T-helper 2 cell treated with Interferon-gamma antibody and Interleukin-4, amounts not matched to agents 5 μg/mL and 100 μg/mL, for 36 hours (primary cell): ENCODE results near the gene FOXJ3.

ENCODE experiments used
- DNase-seq: peaks from one replicate; pipeline ENCODE4 v3.0.0; 2021; ENCODE audit warnings: low spot score
- H3K27ac Mint-ChIP-seq: one replicate; pipeline ENCODE4 v1.8.0; 2021; ENCODE audit warnings: mild to moderate bottlenecking, mixed read lengths
- H3K27me3 Mint-ChIP-seq: one replicate; pipeline ENCODE4 v1.8.0; 2021; ENCODE audit warnings: low read depth, mixed read lengths
- H3K36me3 Mint-ChIP-seq: one replicate; pipeline ENCODE4 v1.8.0; 2021; ENCODE audit warnings: low read depth, mixed read lengths
- H3K4me1 Mint-ChIP-seq: one replicate; pipeline ENCODE4 v1.8.0; 2021; ENCODE audit warnings: low read depth, mixed read lengths
- H3K4me3 Mint-ChIP-seq: one replicate; pipeline ENCODE4 v1.8.0; 2022; ENCODE audit warnings: mild to moderate bottlenecking, moderate library complexity, mixed read lengths
- H3K9me3 Mint-ChIP-seq: one replicate; pipeline ENCODE4 v1.8.0; 2021; ENCODE audit warnings: mixed read lengths

Gene FOXJ3

DNA sequence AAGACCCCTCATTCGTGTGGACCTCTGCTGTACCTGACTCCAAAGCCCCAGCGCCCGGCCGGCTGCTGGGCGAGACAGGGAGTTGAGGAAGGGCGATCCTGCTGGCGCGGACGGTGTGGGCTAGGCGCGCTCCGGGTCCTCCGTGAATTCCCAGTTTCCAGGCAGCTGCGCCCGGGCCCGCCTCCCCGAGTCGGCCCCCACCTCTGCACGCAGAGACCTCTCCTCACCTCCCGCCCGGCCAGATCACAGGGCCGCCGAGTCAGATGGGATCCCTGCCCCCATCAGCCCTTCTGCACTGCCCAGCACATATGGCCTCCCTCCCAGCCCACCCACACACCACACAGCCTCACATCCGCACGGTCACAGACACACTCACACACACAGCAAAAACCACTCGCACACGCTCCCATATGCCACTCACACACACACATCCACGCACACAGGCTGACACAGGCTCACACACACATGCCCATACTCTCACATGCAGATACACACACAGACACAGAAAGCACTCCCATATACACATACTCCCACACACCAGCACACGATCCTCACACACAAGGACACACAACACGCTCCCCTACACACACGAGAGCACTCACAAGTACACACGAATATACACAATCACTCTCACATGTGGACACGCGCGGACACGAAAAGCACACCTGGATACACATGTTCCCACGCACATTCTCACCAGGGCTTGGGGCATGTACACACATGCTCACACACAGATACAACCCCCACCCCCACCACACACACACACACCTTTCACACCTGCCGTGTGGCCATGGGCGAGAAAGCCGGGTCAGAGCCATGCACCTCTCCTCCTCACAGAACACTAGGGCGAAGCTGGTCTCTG is 189.0 kb downstream of the FOXJ3 start:
- Mint-ChIP-seq H3K27me3 (peaks cover 11% of the 10 kb centered on the region), H3K36me3 (no peaks in the 10 kb centered on the region), H3K4me1 (peaks cover 3% of the 10 kb centered on the region), H3K9me3 (no peaks in the 10 kb centered on the region), H3K27ac (no peak overlapping the region), H3K4me3 (no peak overlapping the region)
- DNase-seq = no peak

DNA sequence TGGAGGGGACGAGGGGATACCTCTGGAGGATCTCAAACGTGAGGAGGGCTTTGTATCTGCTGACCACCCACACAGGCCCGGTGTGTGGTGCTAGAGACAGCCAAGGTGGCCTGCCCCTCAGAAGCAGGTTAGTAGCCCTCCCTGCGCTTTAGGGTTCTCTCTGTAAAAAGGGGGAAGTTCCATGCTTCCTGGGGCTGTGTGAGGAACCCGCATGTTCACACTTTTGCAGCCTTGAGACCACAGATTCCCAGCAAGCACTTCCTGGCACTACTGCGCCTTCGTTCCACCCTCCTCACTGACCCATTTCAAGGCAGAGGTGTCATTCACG is 189.7 kb downstream of the FOXJ3 start:
- Mint-ChIP-seq H3K27me3 (peaks cover 11% of the 10 kb centered on the region), H3K27ac (no peak overlapping the region), H3K4me1 (peaks cover 3% of the 10 kb centered on the region), H3K9me3 (no peaks in the 10 kb centered on the region), H3K36me3 (no peaks in the 10 kb centered on the region), H3K4me3 (no peak overlapping the region)
- no peak for DNase-seq

- no peak for DNase-seq
- Mint-ChIP-seq H3K27ac (no peak overlapping the region), H3K9me3 (no peaks in the 10 kb centered on the region), H3K4me3 (no peak overlapping the region), H3K36me3 (no peaks in the 10 kb centered on the region), H3K4me1 (peaks cover 3% of the 10 kb centered on the region), H3K27me3 (peaks cover 7% of the 10 kb centered on the region)
These were observed 190.2 kb downstream of the FOXJ3 start for GRCh38 chr1:42144711-42145388.

DNA sequence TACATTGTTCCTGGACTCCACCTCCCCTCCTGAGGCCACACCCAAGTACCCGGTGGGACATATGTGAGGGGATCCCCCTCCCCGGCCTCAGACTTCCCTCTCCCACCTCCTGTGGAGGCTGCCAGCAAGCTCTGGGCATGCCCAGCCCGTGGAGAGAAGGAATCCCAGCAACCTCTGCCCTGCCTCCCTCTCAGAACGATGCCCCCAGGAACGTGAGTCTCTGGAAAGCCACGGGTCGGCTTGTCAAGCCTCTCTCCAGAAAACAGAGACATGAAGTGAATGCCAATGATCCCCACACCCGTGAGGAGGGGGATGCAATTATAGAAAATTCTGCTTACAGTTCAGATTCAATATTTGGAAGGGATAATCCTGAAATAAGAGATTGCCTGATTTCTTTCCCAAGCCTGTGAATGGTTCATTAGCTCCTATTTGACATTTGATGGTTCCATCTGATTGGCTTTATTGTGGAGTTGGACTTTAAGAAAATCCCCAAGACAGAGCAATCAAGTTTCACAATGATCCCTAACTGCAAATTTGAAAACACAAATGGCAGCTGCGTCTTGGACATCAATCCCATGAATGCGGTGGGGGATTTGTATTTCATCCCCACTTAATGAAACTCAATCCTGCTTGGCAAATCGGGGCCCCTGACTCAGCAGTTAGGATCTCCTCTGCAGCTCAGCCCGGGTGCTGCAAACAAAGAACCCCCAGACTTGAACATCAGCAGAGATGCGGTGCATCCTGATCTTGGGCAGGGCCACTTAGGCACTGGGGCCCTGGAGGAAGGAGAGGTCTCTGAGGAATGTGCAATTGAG is 190.9 kb downstream of the FOXJ3 start:
- Mint-ChIP-seq H3K4me3 (no peak overlapping the region), H3K27ac (no peak overlapping the region), H3K27me3 (peaks cover 3% of the 10 kb centered on the region), H3K4me1 (peaks cover 3% of the 10 kb centered on the region), H3K9me3 (no peaks in the 10 kb centered on the region), H3K36me3 (no peaks in the 10 kb centered on the region)
- no peak for DNase-seq

DNA sequence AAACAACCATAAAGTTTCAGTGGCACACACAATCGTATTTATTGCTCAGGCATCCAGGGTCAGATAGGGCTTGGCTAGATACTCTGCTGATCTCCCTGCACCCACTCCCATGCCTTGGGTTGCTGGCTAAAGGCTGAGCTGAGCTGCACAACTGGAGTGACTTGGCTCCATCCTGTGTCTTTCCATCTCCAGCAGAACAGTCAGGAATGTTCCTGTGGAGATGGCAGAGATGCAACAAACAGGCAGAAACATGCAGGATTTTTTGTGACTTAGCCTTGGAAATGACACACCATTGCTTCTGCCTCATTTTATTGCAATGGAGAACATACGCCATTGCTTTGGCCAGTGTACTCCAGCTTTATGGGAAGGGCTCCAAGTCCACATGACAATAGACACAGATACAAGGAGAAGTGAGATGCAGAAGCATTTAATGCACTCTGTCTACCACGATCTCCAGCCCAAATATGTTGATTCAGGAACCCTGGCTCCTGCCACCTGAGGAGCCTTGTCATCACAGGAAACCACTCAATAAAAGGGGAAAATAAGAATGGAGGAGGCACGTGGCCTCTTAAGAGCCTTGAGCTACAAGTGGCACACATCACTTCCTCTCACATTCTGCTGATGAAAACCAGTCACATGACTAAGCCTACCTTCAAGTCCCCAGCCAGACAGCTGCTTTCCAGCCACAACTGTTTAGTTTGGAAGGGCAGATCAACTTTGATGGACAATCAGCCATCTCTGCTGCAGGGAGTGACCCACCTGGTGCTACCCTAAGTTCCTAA is 191.9 kb downstream of the FOXJ3 start:
- H3K36me3 Mint-ChIP-seq = no peaks in the 10 kb centered on the region
- no peaks in the 10 kb centered on the region for H3K9me3 Mint-ChIP-seq
- peaks cover 3% of the 10 kb centered on the region for H3K4me1 Mint-ChIP-seq
- peaks cover 3% of the 10 kb centered on the region for H3K27me3 Mint-ChIP-seq
- no peak for DNase-seq
- H3K27ac Mint-ChIP-seq = no peak overlapping the region
- H3K4me3 Mint-ChIP-seq = no peak overlapping the region

DNA sequence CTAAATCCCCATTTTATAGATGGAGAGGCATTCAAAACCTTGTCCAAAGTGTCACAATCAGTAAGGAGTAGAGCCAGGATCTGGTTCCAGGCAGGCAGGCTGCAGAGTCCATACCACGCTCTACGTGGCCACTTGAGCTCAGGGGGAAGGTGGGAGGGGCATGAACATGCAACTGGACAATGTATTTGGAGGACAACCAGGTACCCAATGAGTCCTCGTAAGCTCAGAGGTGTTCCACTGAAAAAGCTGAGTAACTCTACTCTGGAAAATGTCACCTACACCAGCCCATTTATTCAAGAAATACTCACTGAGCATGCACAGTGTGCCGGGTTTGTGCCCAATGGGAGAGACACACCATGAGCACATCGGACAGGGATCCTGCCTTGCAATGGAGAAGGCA is 193.1 kb downstream of the FOXJ3 start:
- Mint-ChIP-seq H3K4me1 (peaks cover 3% of the 10 kb centered on the region), H3K27me3 (peaks cover 3% of the 10 kb centered on the region), H3K4me3 (no peak overlapping the region), H3K27ac (no peak overlapping the region), H3K36me3 (no peaks in the 10 kb centered on the region), H3K9me3 (no peaks in the 10 kb centered on the region)
- DNase-seq = no peak

GRCh38 chr1:42140191-42140590 is 194.8 kb downstream of the FOXJ3 start:
- no peak overlapping the region for H3K4me3 Mint-ChIP-seq
- DNase-seq = no peak
- H3K9me3 Mint-ChIP-seq = no peaks in the 10 kb centered on the region
- no peaks in the 10 kb centered on the region for H3K36me3 Mint-ChIP-seq
- peaks cover 3% of the 10 kb centered on the region for H3K27me3 Mint-ChIP-seq
- H3K27ac Mint-ChIP-seq = no peak overlapping the region
- peaks cover 3% of the 10 kb centered on the region for H3K4me1 Mint-ChIP-seq

- H3K36me3 Mint-ChIP-seq = no peaks in the 10 kb centered on the region
- no peaks in the 10 kb centered on the region for H3K9me3 Mint-ChIP-seq
- no peak overlapping the region for H3K27ac Mint-ChIP-seq
- no peak overlapping the region for H3K4me3 Mint-ChIP-seq
- peaks cover 3% of the 10 kb centered on the region for H3K4me1 Mint-ChIP-seq
- no peak for DNase-seq
- peaks cover 3% of the 10 kb centered on the region for H3K27me3 Mint-ChIP-seq
These were observed 195.6 kb downstream of the FOXJ3 start for GRCh38 chr1:42139444-42139843.

- H3K27ac Mint-ChIP-seq = no peak overlapping the region
- no peaks in the 10 kb centered on the region for H3K36me3 Mint-ChIP-seq
- peaks cover 3% of the 10 kb centered on the region for H3K4me1 Mint-ChIP-seq
- no peaks in the 10 kb centered on the region for H3K9me3 Mint-ChIP-seq
- no peak overlapping the region for H3K4me3 Mint-ChIP-seq
- DNase-seq = no peak
- H3K27me3 Mint-ChIP-seq = peaks cover 3% of the 10 kb centered on the region
These were observed 196.4 kb downstream of the FOXJ3 start for GRCh38 chr1:42138586-42138985.

- no peaks in the 10 kb centered on the region for H3K36me3 Mint-ChIP-seq
- no peak for DNase-seq
- no peak overlapping the region for H3K4me3 Mint-ChIP-seq
- H3K9me3 Mint-ChIP-seq = no peaks in the 10 kb centered on the region
- no peak overlapping the region for H3K27ac Mint-ChIP-seq
- H3K27me3 Mint-ChIP-seq = peaks cover 3% of the 10 kb centered on the region
- H3K4me1 Mint-ChIP-seq = no peaks in the 10 kb centered on the region
These were observed 197.3 kb downstream of the FOXJ3 start for GRCh38 chr1:42137766-42138165.

GRCh38 chr1:42136466-42136865 is 198.6 kb downstream of the FOXJ3 start:
- no peaks in the 10 kb centered on the region for H3K4me1 Mint-ChIP-seq
- no peaks in the 10 kb centered on the region for H3K9me3 Mint-ChIP-seq
- no peak overlapping the region for H3K27ac Mint-ChIP-seq
- DNase-seq = no peak
- H3K36me3 Mint-ChIP-seq = no peaks in the 10 kb centered on the region
- H3K4me3 Mint-ChIP-seq = no peak overlapping the region
- H3K27me3 Mint-ChIP-seq = no peaks in the 10 kb centered on the region

GRCh38 chr1:42135426-42135825 is 199.6 kb downstream of the FOXJ3 start:
- Mint-ChIP-seq H3K36me3 (no peaks in the 10 kb centered on the region), H3K27ac (no peak overlapping the region), H3K4me1 (no peaks in the 10 kb centered on the region), H3K4me3 (no peak overlapping the region), H3K27me3 (no peaks in the 10 kb centered on the region), H3K9me3 (no peaks in the 10 kb centered on the region)
- DNase-seq = no peak

DNA sequence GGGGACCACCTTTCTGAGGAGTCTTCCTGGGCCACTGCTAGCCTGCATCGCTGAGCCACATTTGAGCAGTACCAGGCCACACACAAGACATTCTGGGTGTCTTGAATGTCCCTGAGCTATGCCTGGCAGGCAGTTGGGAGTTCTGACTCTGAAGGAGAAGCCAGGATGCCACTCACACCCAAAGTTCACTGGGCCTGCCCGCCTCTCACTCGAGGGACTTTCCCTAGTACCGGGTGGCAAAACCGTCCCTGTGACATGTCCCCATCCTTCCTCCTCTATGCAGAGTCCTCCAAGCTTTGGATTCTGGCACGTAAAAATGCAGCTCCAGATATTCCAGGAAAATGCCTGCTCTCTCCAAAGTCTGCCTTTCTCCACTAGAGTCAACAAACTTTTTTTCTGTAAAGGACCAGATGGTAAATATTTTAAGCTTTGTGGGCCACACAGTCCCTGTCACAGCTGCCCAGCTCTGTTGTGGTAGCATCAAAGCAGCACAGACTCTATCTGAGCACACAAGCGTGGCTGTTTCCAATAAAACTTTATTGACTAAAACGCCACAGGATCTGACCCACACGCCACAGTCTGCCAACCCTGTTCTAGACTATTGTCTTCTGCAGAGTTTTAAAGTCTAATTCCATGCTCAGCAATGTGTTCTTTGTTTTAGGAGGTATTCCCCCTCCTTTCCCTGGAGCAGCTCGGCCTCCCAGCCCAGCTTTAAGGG is 201.1 kb downstream of the FOXJ3 start:
- no peaks in the 10 kb centered on the region for H3K9me3 Mint-ChIP-seq

More for the DNA sequence above, 201.1 kb downstream of the FOXJ3 start:
- H3K4me1 Mint-ChIP-seq = no peaks in the 10 kb centered on the region
- H3K4me3 Mint-ChIP-seq = no peak overlapping the region
- H3K27me3 Mint-ChIP-seq = peaks cover 5% of the 10 kb centered on the region
- H3K27ac Mint-ChIP-seq = no peak overlapping the region
- H3K36me3 Mint-ChIP-seq = no peaks in the 10 kb centered on the region
- DNase-seq = no peak
